Calu3 (cell line): ENCODE results near the gene MACF1. TPM values are rescaled to one million over a fixed set of nuclear protein-coding genes. Genes with fewer than 3 reads are reported as not detected.
A peak's percentile ranks its signal among the peaks of the same experiment; 100 is the strongest.

Source experiments
- BruUV-seq: library from RNA; stranded (reverse); fragments of 400-500 nt; replicated peaks from 2 replicates; lab custom pipeline; 2021; lab: Mats Ljungman, UMichigan
- CTCF ChIA-PET: fragments of 300-600 bp; sonication (Branson Sonifier 250); formaldehyde crosslinking; loops from one replicate; lab custom pipeline; 2022; ENCODE audit warnings: antibody characterized with exemption; lab: Charles Lee
- DNase-seq: peaks from one replicate; pipeline ENCODE4 v3.0.0; 2022
- H3K27ac Mint-ChIP-seq: one replicate; pipeline ENCODE4 v1.8.0; 2022; ENCODE audit warnings: mixed read lengths; ENCODE audit not compliant: unreplicated experiment
- H3K27me3 Mint-ChIP-seq: one replicate; pipeline ENCODE4 v1.8.0; 2022; ENCODE audit warnings: mixed read lengths; ENCODE audit not compliant: unreplicated experiment
- H3K36me3 Mint-ChIP-seq: one replicate; pipeline ENCODE4 v1.8.0; 2022; ENCODE audit warnings: mild to moderate bottlenecking, moderate library complexity, mixed read lengths; ENCODE audit not compliant: insufficient read depth, unreplicated experiment
- H3K4me1 Mint-ChIP-seq: one replicate; pipeline ENCODE4 v1.8.0; 2022; ENCODE audit warnings: mild to moderate bottlenecking, low read depth, mixed read lengths; ENCODE audit not compliant: unreplicated experiment
- H3K4me3 Mint-ChIP-seq: one replicate; pipeline ENCODE4 v1.8.0; 2022; ENCODE audit warnings: mild to moderate bottlenecking, low read depth, moderate library complexity, mixed read lengths; ENCODE audit not compliant: unreplicated experiment
- H3K9me3 Mint-ChIP-seq: one replicate; pipeline ENCODE4 v1.8.0; 2022; ENCODE audit warnings: low read depth, mixed read lengths; ENCODE audit not compliant: unreplicated experiment
- intact Hi-C: fragments of 100-400 bp; cut with micrococcal nuclease; formaldehyde crosslinking; loops from one replicate; pipeline ENCODE4 v1.10.0; 2022; ENCODE audit not compliant: unreplicated experiment
- total RNA-seq: library from RNA; stranded (reverse); gene quantifications from 2 replicates; pipeline ENCODE4 v1.2.3, GENCODE V29; 2022
- TF ChIP-seq, protein P1 (sequence below): fragments of 200-600 bp; IDR thresholded peaks from one replicate; pipeline ENCODE4 v1.8.0; 2022; ENCODE audit warnings: antibody characterized with exemption; ENCODE audit not compliant: unreplicated experiment

The MACF1 gene
- total RNA-seq, 1 experiment from 2014 or later, result 705 TPM

DNA sequence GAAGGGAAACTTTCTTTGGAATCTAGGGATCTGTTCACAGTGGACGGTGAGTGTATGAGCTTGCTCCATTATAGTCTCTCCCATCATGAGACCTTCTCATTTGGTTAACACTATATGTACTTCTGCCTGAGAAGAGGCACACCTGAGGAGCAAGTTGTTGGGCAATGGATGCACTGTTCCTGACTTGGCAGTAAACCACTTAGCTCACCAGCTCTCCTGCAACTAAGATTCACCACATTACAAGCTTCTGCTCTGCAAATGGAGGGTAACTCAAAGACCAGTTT, 10.2 kb downstream of the MACF1 start:
- no peak for DNase-seq
- H3K9me3 Mint-ChIP-seq, result no peaks in the 10 kb centered on the region
- peaks cover 30% of the 10 kb centered on the region for H3K4me1 Mint-ChIP-seq
- peak overlapping the region; percentile 35 for H3K27ac Mint-ChIP-seq
- intact Hi-C loops, result no loop called here
- H3K36me3 Mint-ChIP-seq, result no peaks in the 10 kb centered on the region
- H3K4me3 Mint-ChIP-seq, result peak overlapping the region; percentile 20
- TF ChIP-seq, protein P1, sequence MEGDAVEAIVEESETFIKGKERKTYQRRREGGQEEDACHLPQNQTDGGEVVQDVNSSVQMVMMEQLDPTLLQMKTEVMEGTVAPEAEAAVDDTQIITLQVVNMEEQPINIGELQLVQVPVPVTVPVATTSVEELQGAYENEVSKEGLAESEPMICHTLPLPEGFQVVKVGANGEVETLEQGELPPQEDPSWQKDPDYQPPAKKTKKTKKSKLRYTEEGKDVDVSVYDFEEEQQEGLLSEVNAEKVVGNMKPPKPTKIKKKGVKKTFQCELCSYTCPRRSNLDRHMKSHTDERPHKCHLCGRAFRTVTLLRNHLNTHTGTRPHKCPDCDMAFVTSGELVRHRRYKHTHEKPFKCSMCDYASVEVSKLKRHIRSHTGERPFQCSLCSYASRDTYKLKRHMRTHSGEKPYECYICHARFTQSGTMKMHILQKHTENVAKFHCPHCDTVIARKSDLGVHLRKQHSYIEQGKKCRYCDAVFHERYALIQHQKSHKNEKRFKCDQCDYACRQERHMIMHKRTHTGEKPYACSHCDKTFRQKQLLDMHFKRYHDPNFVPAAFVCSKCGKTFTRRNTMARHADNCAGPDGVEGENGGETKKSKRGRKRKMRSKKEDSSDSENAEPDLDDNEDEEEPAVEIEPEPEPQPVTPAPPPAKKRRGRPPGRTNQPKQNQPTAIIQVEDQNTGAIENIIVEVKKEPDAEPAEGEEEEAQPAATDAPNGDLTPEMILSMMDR, result no peak
- H3K27me3 Mint-ChIP-seq, result no peaks in the 10 kb centered on the region
- CTCF ChIA-PET, result interaction anchor here (0.7 to 2.9 kb wide), 4 partner anchors 15 to 116 kb away, joined by 3 to 24 read pairs (median 4); no protein-coding TSS in a partner anchor
- BruUV-seq, result no TSS peak

DNA sequence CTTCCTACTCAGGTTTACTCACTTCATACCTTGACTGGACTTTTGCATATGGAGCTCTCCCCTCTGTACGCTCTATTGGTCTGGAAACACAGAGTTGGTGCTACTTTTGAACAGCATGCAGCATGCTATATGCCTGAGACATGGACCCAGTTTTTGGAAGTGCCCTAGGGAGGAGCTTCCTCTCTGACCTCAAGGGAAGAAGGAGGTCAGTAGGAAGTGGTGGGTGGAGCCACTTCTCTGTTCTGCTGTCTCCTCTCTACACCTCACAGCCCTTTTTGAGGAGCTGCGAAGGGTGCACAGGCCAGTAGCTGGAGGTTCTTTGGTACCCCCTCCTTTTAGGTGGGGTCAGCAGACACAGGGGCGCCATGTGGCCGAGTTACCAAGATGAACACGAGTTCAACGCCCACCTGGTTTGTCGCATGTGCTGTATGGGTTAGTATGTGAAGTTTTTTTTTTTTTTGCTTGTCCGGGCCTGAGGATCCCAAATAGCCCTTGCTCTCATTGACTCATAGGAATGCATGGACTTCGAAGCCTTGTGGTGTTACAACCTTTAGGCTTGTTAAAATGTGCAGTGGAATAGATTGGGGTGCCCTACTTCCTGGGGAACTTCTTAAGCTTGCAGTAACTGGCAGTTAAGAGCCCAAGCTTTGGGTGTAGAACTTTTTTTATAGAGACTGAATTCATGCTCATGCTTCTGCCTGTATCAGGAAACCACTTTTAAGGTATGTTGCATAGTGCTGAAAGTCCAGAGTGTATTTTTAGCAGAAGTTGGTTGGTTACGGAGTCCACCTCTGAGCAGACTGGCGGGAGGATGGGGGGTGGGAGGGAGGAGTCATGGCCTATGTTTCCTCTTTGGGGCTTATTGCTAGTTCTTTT, 10.7 kb downstream of the MACF1 start:
- CTCF ChIA-PET, result interaction anchor here (0.7 to 2.9 kb wide), 4 partner anchors 14 to 116 kb away, joined by 3 to 24 read pairs (median 4); no protein-coding TSS in a partner anchor
- TF ChIP-seq, protein P1, result no peak

DNA sequence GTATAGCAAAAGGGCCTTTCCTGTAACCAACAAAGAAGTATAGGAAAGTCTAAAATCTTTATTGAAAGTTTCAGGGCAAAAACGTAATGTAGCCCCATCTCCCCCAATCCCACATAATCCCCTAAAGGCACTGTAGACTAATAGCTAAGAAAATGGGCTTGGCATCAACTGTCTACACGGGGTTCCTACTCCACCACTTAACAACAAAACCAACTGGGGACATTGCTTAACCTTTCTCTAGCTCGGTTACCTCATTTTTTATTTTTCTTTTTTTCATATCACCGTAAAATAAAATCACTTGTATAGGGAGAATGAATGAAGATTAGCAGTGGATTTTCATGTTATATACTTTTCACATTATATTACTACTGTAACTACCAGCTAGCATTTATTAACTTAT, 12.3 kb downstream of the MACF1 start:
- no peaks in the 10 kb centered on the region for H3K27me3 Mint-ChIP-seq
- H3K9me3 Mint-ChIP-seq, result no peaks in the 10 kb centered on the region
- DNase-seq, result no peak
- intact Hi-C loops, result no loop called here
- H3K36me3 Mint-ChIP-seq, result no peaks in the 10 kb centered on the region
- H3K27ac Mint-ChIP-seq, result no peak overlapping the region
- CTCF ChIA-PET, result interaction anchor here (1.2 kb wide), 1 partner anchor 9 kb away, joined by 3 read pairs; no protein-coding TSS in a partner anchor
- H3K4me3 Mint-ChIP-seq, result no peak overlapping the region
- peaks cover 39% of the 10 kb centered on the region for H3K4me1 Mint-ChIP-seq
- TF ChIP-seq, protein P1, result no peak
- no TSS peak for BruUV-seq

More for the DNA sequence above, 10.7 kb downstream of the MACF1 start:
- Mint-ChIP-seq H3K36me3 (no peaks in the 10 kb centered on the region), H3K27ac (no peak overlapping the region), H3K27me3 (no peaks in the 10 kb centered on the region), H3K4me1 (peaks cover 30% of the 10 kb centered on the region), H3K4me3 (no peak overlapping the region), H3K9me3 (no peaks in the 10 kb centered on the region)
- no TSS peak for BruUV-seq
- intact Hi-C loops, result no loop called here
- no peak for DNase-seq

DNA sequence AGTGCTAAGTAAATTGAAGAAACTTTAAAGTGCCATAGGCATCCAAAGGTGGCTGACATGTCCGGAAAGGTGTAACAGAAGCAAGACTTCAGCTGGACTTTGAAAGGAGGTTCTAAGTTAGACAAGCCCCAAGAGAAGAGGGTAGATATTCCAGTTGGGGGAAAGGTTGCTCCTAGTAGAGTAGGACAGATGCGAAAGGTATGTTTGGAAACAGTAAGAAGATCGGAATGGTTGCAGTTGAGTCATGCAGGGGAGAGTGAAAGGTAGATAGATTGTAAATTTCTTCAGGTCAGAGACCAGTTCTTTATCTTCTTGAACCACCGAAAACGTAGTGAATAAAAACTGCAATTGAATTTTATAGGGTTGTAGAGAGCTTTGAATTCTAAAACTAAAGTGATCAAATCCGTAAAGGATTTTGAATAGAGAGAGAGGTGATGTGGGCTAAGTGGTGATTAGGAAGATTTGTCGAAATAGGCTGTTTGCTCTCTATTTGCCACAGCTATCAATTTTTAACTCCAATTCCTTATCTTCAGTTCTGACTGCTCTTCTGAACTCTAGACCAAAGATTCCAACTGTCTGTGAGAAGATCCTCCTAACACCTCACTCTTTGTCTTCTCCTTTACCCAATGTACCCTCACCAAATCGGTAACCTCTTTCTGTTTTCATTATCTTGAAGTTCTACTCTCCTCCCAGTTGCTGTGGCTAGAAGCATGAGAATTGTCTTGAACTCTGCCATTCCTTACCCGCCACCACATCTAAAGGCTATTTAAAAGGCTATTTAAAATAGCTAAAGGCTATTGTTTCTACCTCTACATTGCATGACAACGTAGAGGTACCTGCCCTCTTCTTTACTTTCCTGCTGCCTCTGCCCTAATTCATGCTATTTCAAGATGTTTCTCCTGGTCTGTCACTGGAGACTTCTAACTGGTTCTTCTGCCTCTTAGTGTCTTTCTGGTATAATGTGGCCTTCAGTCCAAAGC, 16.7 kb downstream of the MACF1 start:
- no peaks in the 10 kb centered on the region for H3K9me3 Mint-ChIP-seq
- no peak for DNase-seq
- no peak overlapping the region for H3K27ac Mint-ChIP-seq
- no peaks in the 10 kb centered on the region for H3K36me3 Mint-ChIP-seq
- no TSS peak for BruUV-seq
- H3K4me3 Mint-ChIP-seq, result no peak overlapping the region
- intact Hi-C loops, result no loop called here
- H3K27me3 Mint-ChIP-seq, result no peaks in the 10 kb centered on the region
- peaks cover 17% of the 10 kb centered on the region for H3K4me1 Mint-ChIP-seq
- CTCF ChIA-PET, result no interaction called here
- TF ChIP-seq, protein P1, result no peak
